ENCODE results near the gene TMEM82.

TMEM82 gene

DNA sequence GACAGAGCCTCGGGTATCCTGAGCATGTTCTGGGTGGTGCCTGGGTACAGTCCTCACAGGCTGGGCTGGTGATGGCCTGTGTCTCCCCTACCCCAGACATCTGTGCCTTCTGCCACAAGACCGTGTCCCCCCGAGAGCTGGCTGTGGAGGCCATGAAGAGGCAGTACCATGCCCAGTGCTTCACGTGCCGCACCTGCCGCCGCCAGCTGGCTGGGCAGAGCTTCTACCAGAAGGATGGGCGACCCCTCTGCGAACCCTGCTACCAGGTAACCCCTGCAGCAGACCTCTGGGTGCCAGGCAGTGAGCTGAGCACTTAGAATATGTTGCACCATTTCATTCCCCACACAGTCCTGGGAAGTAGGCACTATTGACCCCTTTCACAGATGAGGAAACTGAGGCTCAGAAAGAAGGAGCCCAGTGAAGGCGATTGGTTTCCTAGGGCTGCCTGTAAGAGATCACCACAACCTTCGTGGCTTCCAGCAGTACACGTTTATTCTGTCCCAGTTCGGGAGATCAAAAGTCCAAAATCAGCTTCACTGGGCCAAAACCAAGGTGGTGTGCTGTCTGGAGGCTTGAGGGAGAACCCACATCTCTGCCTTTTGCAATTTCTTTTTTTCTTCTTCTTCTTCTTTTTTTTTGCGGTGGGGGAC, 28.1 kb downstream of the TMEM82 start:
- ChIA-PET POLR2A (no interaction called here), CTCF (interaction anchor here (2.2 kb wide), 1 partner anchor 21 kb away, joined by 5 read pairs; no protein-coding TSS in a partner anchor)
- peaks cover 4 to 79% of the 10 kb centered on the region in 2 experiments; a peak in 2 of 3 replicates for H3K36me3 ChIP-seq (ENCODE audit: control insufficient read depth in 2 of 2, insufficient read depth in 1 of 2, low read length in 2 of 2)

DNA sequence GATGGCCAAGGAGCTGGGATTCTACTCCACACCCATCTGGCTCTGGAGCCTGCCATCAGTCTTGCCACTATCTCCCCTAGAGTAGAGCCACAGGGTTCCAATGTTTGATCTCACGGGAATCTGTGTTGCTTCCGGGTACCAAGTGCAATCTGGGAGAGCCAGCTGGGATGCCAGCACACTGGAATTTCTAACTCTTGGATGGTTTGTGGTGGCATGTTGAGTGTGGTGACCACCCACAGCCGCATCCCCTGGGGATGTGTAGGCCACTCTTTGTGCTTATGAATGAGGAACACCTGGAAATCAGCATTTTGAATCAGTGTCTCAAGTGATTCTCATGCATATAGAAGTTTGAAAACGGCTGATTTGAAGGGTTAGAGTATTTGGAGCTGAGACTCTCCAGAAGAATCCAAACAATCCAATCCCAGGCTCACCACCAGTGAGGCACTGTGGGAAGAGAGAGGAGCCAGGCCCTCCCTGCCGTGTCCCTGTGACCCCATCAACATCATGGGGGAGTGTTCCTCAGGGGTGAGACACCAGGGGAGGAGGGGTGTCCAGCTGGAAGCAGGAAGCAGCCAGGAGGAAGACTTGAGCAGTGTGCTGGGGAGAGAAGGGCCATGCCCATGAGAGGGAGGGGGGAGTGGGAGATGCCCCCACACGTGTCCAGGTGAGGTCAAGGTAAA, 29.7 kb downstream of the TMEM82 start:
- ChIA-PET POLR2A (no interaction called here), CTCF (interaction anchor here (0.7 to 2.2 kb wide), 4 partner anchors 20 to 238 kb away, joined by 3 to 5 read pairs (median 4); no protein-coding TSS in a partner anchor)
- Histone ChIP-seq H3K36me3 (ENCODE audit: control insufficient read depth in 2 of 2, insufficient read depth in 1 of 2, low read length in 2 of 2) (peaks cover 4 to 82% of the 10 kb centered on the region in 2 experiments; a peak in 2 of 3 replicates), H3K9me3 (ENCODE audit: control insufficient read depth, insufficient read depth, low read depth, low read length) (no peaks in the 10 kb centered on the region), H3K4me3 (ENCODE audit: low read depth, low read length) (no peak overlapping the region), H3K4me1 (ENCODE audit: control insufficient read depth, insufficient read depth, low read length) (no peaks in the 10 kb centered on the region), H3K27ac (ENCODE audit: extremely low read depth, low read depth, low read length) (no peak overlapping the region)
- TF ChIP-seq ZNF837 (tag by site-specific recombination; IDR thresholded peaks at IDR 0.05) (no peak), ZNF23 (tag by site-specific recombination; IDR thresholded peaks at IDR 0.05; ENCODE audit: borderline replicate concordance) (no peak), ZNF624 (tag by site-specific recombination; IDR thresholded peaks at IDR 0.05) (no peak), SETDB1 (IDR thresholded peaks at IDR 0.05; ENCODE audit: insufficient read length, low read length) (no peak), ZFHX2 (tag by site-specific recombination; conservative IDR thresholded peaks at IDR 0.05) (no peak)
- TF ChIP-seq, protein P1, sequence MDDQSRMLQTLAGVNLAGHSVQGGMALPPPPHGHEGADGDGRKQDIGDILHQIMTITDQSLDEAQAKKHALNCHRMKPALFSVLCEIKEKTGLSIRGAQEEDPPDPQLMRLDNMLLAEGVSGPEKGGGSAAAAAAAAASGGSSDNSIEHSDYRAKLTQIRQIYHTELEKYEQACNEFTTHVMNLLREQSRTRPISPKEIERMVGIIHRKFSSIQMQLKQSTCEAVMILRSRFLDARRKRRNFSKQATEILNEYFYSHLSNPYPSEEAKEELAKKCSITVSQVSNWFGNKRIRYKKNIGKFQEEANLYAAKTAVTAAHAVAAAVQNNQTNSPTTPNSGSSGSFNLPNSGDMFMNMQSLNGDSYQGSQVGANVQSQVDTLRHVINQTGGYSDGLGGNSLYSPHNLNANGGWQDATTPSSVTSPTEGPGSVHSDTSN (CRISPR knock-in tag; IDR thresholded peaks at IDR 0.05): no peak
- TF ChIP-seq, protein P2, sequence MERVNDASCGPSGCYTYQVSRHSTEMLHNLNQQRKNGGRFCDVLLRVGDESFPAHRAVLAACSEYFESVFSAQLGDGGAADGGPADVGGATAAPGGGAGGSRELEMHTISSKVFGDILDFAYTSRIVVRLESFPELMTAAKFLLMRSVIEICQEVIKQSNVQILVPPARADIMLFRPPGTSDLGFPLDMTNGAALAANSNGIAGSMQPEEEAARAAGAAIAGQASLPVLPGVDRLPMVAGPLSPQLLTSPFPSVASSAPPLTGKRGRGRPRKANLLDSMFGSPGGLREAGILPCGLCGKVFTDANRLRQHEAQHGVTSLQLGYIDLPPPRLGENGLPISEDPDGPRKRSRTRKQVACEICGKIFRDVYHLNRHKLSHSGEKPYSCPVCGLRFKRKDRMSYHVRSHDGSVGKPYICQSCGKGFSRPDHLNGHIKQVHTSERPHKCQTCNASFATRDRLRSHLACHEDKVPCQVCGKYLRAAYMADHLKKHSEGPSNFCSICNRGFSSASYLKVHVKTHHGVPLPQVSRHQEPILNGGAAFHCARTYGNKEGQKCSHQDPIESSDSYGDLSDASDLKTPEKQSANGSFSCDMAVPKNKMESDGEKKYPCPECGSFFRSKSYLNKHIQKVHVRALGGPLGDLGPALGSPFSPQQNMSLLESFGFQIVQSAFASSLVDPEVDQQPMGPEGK (tag by site-specific recombination; IDR thresholded peaks at IDR 0.05): no peak

More for the DNA sequence above, 28.1 kb downstream of the TMEM82 start:
- TF ChIP-seq ZNF426 (tag by site-specific recombination; IDR thresholded peaks at IDR 0.05) (no peak), ZNF548 (tag by site-specific recombination; IDR thresholded peaks at IDR 0.05) (no peak), EGR2 (tag by site-specific recombination; IDR thresholded peaks at IDR 0.05; ENCODE audit: low read depth) (no peak), PRDM6 (tag by site-specific recombination; IDR thresholded peaks at IDR 0.05) (no peak), REPIN1 (tag by site-specific recombination; IDR thresholded peaks at IDR 0.05; ENCODE audit: low read depth) (no peak), ZNF585B (tag by site-specific recombination; IDR thresholded peaks at IDR 0.05) (no peak), ZSCAN16 (tag by site-specific recombination; IDR thresholded peaks at IDR 0.05) (no peak), ZNF549 (tag by site-specific recombination; IDR thresholded peaks at IDR 0.05) (no peak), ZNF19 (tag by site-specific recombination; IDR thresholded peaks at IDR 0.05; ENCODE audit: low read depth) (no peak), ZNF658 (tag by site-specific recombination; IDR thresholded peaks at IDR 0.05) (no peak), ZNF48 (tag by site-specific recombination; IDR thresholded peaks at IDR 0.05) (no peak), ZNF148 (tag by site-specific recombination; IDR thresholded peaks at IDR 0.05; ENCODE audit: borderline replicate concordance) (no peak), ZNF558 (tag by site-specific recombination; IDR thresholded peaks at IDR 0.05) (no peak), ZNF391 (tag by site-specific recombination; IDR thresholded peaks at IDR 0.05; ENCODE audit: borderline replicate concordance, low read depth) (no peak), ZNF223 (tag by site-specific recombination; IDR thresholded peaks at IDR 0.05) (no peak), GLIS2 (tag by site-specific recombination; IDR thresholded peaks at IDR 0.05) (no peak)
- no peaks in the 10 kb centered on the region for H3K9me3 ChIP-seq (ENCODE audit: control insufficient read depth, insufficient read depth, low read depth, low read length)
- no peaks in the 10 kb centered on the region for H3K4me1 ChIP-seq (ENCODE audit: control insufficient read depth, insufficient read depth, low read length)
- no peak overlapping the region for H3K27ac ChIP-seq (ENCODE audit: extremely low read depth, low read depth, low read length)
- H3K4me3 ChIP-seq (ENCODE audit: low read depth, low read length): no peak overlapping the region
